ENCODE data around the gene SPATA2. TPM values are rescaled to one million over a fixed set of nuclear protein-coding genes. Genes with fewer than 3 reads are reported as not detected.

Gene SPATA2
- total RNA-seq, 4 donors from 2014 or later, result 4.0 to 6.7 (median 5.5) TPM

DNA sequence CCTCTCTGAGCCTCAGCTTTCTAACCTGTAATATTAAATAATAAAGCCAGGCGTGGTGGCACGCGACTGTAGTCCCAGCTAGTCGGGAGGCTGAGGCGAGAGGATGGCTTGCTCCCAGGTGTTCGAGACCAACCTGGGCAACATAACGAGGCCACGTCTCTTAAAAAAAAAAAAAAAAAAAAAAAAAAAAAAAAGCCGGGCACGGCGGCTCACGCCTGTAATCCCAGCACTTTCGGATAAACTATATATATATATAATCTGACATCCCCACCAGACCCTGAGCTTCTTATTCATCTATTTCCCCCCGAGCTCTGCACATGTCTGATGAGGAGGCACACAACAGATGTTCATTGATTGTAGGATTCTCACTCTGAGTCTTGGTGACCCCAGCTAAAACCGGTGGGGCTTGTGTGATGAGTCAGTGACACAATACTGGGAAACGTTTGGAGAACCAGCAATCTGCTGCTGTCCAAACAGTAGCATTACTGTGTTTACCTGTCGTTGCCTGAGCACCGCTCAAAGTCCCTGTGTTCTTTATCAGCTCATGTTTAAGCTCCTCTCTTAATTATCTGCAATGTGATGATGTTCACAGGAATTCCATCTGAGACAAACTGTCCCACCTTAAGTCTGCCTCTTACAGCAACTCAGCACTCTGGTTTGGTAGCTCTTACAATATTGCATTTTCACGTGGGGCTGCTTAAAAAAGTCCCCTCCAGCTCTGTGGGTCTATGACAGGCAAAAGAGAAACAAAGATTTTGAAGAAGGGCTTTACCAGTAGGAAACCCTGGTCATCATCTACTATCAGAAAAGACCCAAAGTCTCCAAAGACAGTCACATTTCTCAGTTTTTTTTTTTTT lies 1.0 kb upstream of the SPATA2 start:
- TF ChIP-seq POLR2AphosphoS5 (IDR thresholded peaks at IDR 0.05) (no peak), CTCF (IDR thresholded peaks at IDR 0.05) (no peak), EP300 (IDR thresholded peaks at IDR 0.05) (no peak), POLR2A (IDR thresholded peaks at IDR 0.05; ENCODE audit: low read depth) (no peak)
- peak overlapping the region; percentile 69 to 99 (median 98) for H3K4me3 ChIP-seq
- no peaks in the 10 kb centered on the region for H3K9me3 ChIP-seq
- 56% methylated on average over 19 of the region's 19 CpGs for WGBS
- no peak for DNase-seq (ENCODE audit: extremely low spot score)
- peak overlapping the region; percentile 97 to 99 (median 97) for H3K27ac ChIP-seq (replicated peaks in 1 of 4)
- peaks cover 33 to 47% (median 41%) of the 10 kb centered on the region in 4 donors for H3K4me1 ChIP-seq
- no peaks in the 10 kb centered on the region for H3K36me3 ChIP-seq
- intact Hi-C loops (cut with DNase I), result no loop called here
- no peaks in the 10 kb centered on the region for H3K27me3 ChIP-seq

DNA sequence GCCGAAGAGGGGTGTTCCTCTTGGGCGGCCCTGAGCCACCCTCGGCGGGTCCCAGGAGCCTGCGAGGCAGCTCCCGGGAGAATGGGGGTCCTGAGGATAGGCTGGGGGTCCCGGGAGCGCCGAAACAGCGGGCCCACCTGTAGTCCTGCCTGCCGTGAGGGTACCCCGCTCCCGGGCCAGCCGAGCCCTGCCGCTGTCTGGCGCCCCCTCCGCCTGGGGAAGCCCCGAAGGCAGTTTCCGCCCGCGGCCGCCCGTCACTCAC lies 280 bp downstream of the SPATA2 start:
- Histone ChIP-seq H3K27me3 (no peaks in the 10 kb centered on the region), H3K36me3 (peaks cover 0 to 3% (median 1%) of the 10 kb centered on the region in 4 donors), H3K4me1 (peaks cover 43 to 54% (median 50%) of the 10 kb centered on the region in 4 donors), H3K27ac (replicated peaks in 1 of 4) (peak overlapping the region; percentile 97 to 99 (median 97)), H3K4me3 (peak overlapping the region; percentile 69 to 99 (median 98)), H3K9me3 (no peaks in the 10 kb centered on the region)
- no peak for DNase-seq (ENCODE audit: extremely low spot score)
- WGBS, result 1% methylated on average over 17 of the region's 23 CpGs
- TF ChIP-seq POLR2AphosphoS5 (IDR thresholded peaks at IDR 0.05) (no peak), POLR2A (IDR thresholded peaks at IDR 0.05; ENCODE audit: low read depth) (no peak), CTCF (IDR thresholded peaks at IDR 0.05) (no peak), EP300 (IDR thresholded peaks at IDR 0.05) (no peak)
- intact Hi-C loops (cut with DNase I), result no loop called here

GRCh38 chr20:49914310-49915117 lies 815 bp downstream of the SPATA2 start:
- Histone ChIP-seq H3K9me3 (no peaks in the 10 kb centered on the region), H3K4me1 (peaks cover 48 to 60% (median 55%) of the 10 kb centered on the region in 4 donors), H3K4me3 (peak overlapping the region; percentile 69 to 99 (median 98)), H3K36me3 (peaks cover 0 to 8% (median 2%) of the 10 kb centered on the region in 4 donors), H3K27ac (replicated peaks in 1 of 4) (peak overlapping the region; percentile 97 to 99 (median 97)), H3K27me3 (no peaks in the 10 kb centered on the region)
- DNase-seq (ENCODE audit: extremely low spot score), result no peak
- 3% methylated on average over 19 of the region's 19 CpGs for WGBS
- intact Hi-C loops (cut with DNase I), result no loop called here
- no peak for TF ChIP-seq POLR2A (IDR thresholded peaks at IDR 0.05; ENCODE audit: low read depth)
- TF ChIP-seq POLR2AphosphoS5 (IDR thresholded peaks at IDR 0.05), result no peak
- no peak for TF ChIP-seq CTCF (IDR thresholded peaks at IDR 0.05)
- no peak for TF ChIP-seq EP300 (IDR thresholded peaks at IDR 0.05)

GRCh38 chr20:49913399-49914047 lies 1.8 kb downstream of the SPATA2 start:
- H3K27me3 ChIP-seq, result no peaks in the 10 kb centered on the region
- 82% methylated on average over 16 of the region's 16 CpGs for WGBS
- intact Hi-C loops (cut with DNase I), result no loop called here
- no peak for DNase-seq (ENCODE audit: extremely low spot score)
- no peak overlapping the region for H3K27ac ChIP-seq (replicated peaks in 1 of 4)
- H3K9me3 ChIP-seq, result no peaks in the 10 kb centered on the region
- H3K4me3 ChIP-seq, result peak overlapping the region in 1 of 4 donors; percentile 69
- peaks cover 56 to 68% (median 63%) of the 10 kb centered on the region in 4 donors for H3K4me1 ChIP-seq
- H3K36me3 ChIP-seq, result peaks cover 0 to 18% (median 11%) of the 10 kb centered on the region in 4 donors
- no peak for TF ChIP-seq POLR2AphosphoS5 (IDR thresholded peaks at IDR 0.05)
- no peak for TF ChIP-seq POLR2A (IDR thresholded peaks at IDR 0.05; ENCODE audit: low read depth)
- no peak for TF ChIP-seq CTCF (IDR thresholded peaks at IDR 0.05)
- no peak for TF ChIP-seq EP300 (IDR thresholded peaks at IDR 0.05)
